H9 (cell line): ENCODE data around the gene IL1B. TPM values are rescaled to one million over a fixed set of nuclear protein-coding genes. Genes with fewer than 3 reads are reported as not detected.

Experiments used
- DNase-seq: peaks from one replicate; pipeline ENCODE4 v3.0.0-alpha.2; 2017
- H2AFZ ChIP-seq: one replicate; pipeline ENCODE4 v1.6.1; 2013; ENCODE audit warnings: mild to moderate bottlenecking, low read length, control low read depth, moderate library complexity
- H2AK5ac ChIP-seq: 2 replicates; pipeline ENCODE4 v1.6.1; 2013; ENCODE audit warnings: low read length, control low read depth, mixed read lengths; ENCODE audit not compliant: insufficient read length
- H2BK120ac ChIP-seq: one replicate; pipeline ENCODE4 v1.6.1; 2013; ENCODE audit warnings: low read depth, mild to moderate bottlenecking, low read length, control low read depth, inconsistent platforms; ENCODE audit not compliant: poor library complexity, severe bottlenecking
- H2BK12ac ChIP-seq: 2 replicates; pipeline ENCODE4 v1.6.1; 2013; ENCODE audit warnings: low read length, control low read depth, mixed read lengths, low read depth; ENCODE audit not compliant: insufficient read length
- H2BK15ac ChIP-seq: 2 replicates; pipeline ENCODE4 v1.6.1; 2013; ENCODE audit warnings: low read depth, low read length, control low read depth
- H2BK20ac ChIP-seq: one replicate; pipeline ENCODE4 v1.6.1; 2013; ENCODE audit warnings: low read depth, mild to moderate bottlenecking, low read length, control low read depth, inconsistent platforms; ENCODE audit not compliant: poor library complexity, severe bottlenecking
- H2BK5ac ChIP-seq: 2 replicates; pipeline ENCODE4 v1.6.1; 2013; ENCODE audit warnings: low read length, control low read depth, mixed read lengths; ENCODE audit not compliant: insufficient read length
- H3K14ac ChIP-seq: 2 replicates; pipeline ENCODE4 v1.6.1; 2013; ENCODE audit warnings: low read length, control low read depth; ENCODE audit not compliant: insufficient read depth
- H3K18ac ChIP-seq: 2 replicates; pipeline ENCODE4 v1.6.1; 2013; ENCODE audit warnings: low read depth, mild to moderate bottlenecking, mixed read lengths, low read length, control low read depth; ENCODE audit not compliant: insufficient read length
- H3K23ac ChIP-seq: 2 replicates; pipeline ENCODE4 v1.6.1; 2013; ENCODE audit warnings: low read length, control low read depth, mixed read lengths, low read depth; ENCODE audit not compliant: insufficient read length
- H3K23me2 ChIP-seq: 2 replicates; pipeline ENCODE4 v1.6.1; 2013; ENCODE audit warnings: low read depth, mild to moderate bottlenecking, mixed read lengths, low read length, control low read depth; ENCODE audit not compliant: insufficient read length, poor library complexity, severe bottlenecking
- H3K27ac ChIP-seq: 2 replicates; pipeline ENCODE4 v1.5.1; 2013; ENCODE audit warnings: low read length, control low read depth, mixed read lengths, low read depth; ENCODE audit not compliant: insufficient read length
- H3K27me3 ChIP-seq: 2 replicates; pipeline ENCODE4 v1.6.1; 2013; ENCODE audit warnings: low read length, control low read depth, inconsistent platforms; ENCODE audit not compliant: insufficient read depth
- H3K4ac ChIP-seq: 2 replicates; pipeline ENCODE4 v1.6.1; 2013; ENCODE audit warnings: low read depth, mild to moderate bottlenecking, control low read depth, inconsistent platforms, low read length, moderate library complexity
- H3K4me1 ChIP-seq: 2 replicates; pipeline ENCODE4 v1.6.1; 2013; ENCODE audit warnings: low read length, control low read depth, inconsistent platforms; ENCODE audit not compliant: insufficient read depth
- H3K4me2 ChIP-seq: 2 replicates; pipeline ENCODE4 v1.6.1; 2013; ENCODE audit warnings: low read length, control low read depth, mixed read lengths; ENCODE audit not compliant: insufficient read length, insufficient read depth
- H3K56ac ChIP-seq: 2 replicates; pipeline ENCODE4 v1.6.1; 2013; ENCODE audit warnings: low read depth, mild to moderate bottlenecking, mixed read lengths, low read length, control low read depth; ENCODE audit not compliant: insufficient read length
- H3K79me1 ChIP-seq: 2 replicates; pipeline ENCODE4 v1.6.1; 2013; ENCODE audit warnings: low read depth, mild to moderate bottlenecking, moderate library complexity, low read length, control low read depth, inconsistent platforms; ENCODE audit not compliant: insufficient read depth, poor library complexity, severe bottlenecking
- H3K79me2 ChIP-seq: 2 replicates; pipeline ENCODE4 v1.6.1; 2013; ENCODE audit warnings: low read length, control low read depth, inconsistent platforms; ENCODE audit not compliant: insufficient read depth
- H3K9ac ChIP-seq: 2 replicates; pipeline ENCODE4 v1.6.1; 2013; ENCODE audit warnings: low read length, control low read depth, mixed read lengths; ENCODE audit not compliant: insufficient read length; ENCODE audit errors: extremely low read depth
- H3K9me3 ChIP-seq: one replicate; pipeline ENCODE4 v1.6.1; 2013; ENCODE audit warnings: low read depth, low read length, inconsistent platforms; ENCODE audit not compliant: control insufficient read depth
- H3T11ph ChIP-seq: one replicate; pipeline ENCODE4 v1.6.1; 2013; ENCODE audit warnings: mild to moderate bottlenecking, low read length, control low read depth, inconsistent platforms
- H4K20me1 ChIP-seq: one replicate; pipeline ENCODE4 v1.6.1; 2013; ENCODE audit not compliant: control insufficient read depth, insufficient read length, insufficient read depth
- H4K5ac ChIP-seq: 2 replicates; pipeline ENCODE4 v1.6.1; 2013; ENCODE audit warnings: low read depth, mild to moderate bottlenecking, mixed read lengths, low read length, control low read depth; ENCODE audit not compliant: insufficient read length
- H4K8ac ChIP-seq: replicated peaks from 2 replicates; pipeline ENCODE4 v1.6.1; 2013; ENCODE audit warnings: low read length, control low read depth, mixed read lengths, low read depth; ENCODE audit not compliant: insufficient read length
- H4K91ac ChIP-seq: 2 replicates; pipeline ENCODE4 v1.6.1; 2013; ENCODE audit warnings: low read depth, mild to moderate bottlenecking, moderate library complexity, mixed read lengths, low read length, control low read depth; ENCODE audit not compliant: insufficient read length
- H3K27ac Mint-ChIP-seq, 3 experiments: 2 replicates in 2 of 3; 3 replicates in 1 of 3; pipeline ENCODE4 v1.8.0; 2020 to 2021; ENCODE audit warnings: mixed read lengths in 3 of 3, mild to moderate bottlenecking in 1 of 3, moderate library complexity in 1 of 3
- H3K27me3 Mint-ChIP-seq: 2 replicates; pipeline ENCODE4 v1.8.0; 2021; ENCODE audit warnings: low read depth, mild to moderate bottlenecking, moderate library complexity, mixed read lengths
- H3K36me3 Mint-ChIP-seq, 3 experiments: 2 replicates in 2 of 3; 3 replicates in 1 of 3; pipeline ENCODE4 v1.8.0; 2020 to 2021; ENCODE audit warnings: low read depth in 3 of 3, mixed read lengths in 3 of 3; ENCODE audit not compliant: insufficient read depth in 1 of 3
- H3K4me1 Mint-ChIP-seq, 2 experiments: 2 replicates each; pipeline ENCODE4 v1.8.0; 2020; ENCODE audit warnings: mixed read lengths in 2 of 2
- H3K4me3 Mint-ChIP-seq, 2 experiments: 2 replicates in 1 of 2; 3 replicates in 1 of 2; pipeline ENCODE4 v1.8.0; 2020 to 2021; ENCODE audit warnings: mild to moderate bottlenecking in 2 of 2, mixed read lengths in 2 of 2, moderate library complexity in 1 of 2
- H3K9me3 Mint-ChIP-seq, 2 experiments: 2 replicates in 1 of 2; 3 replicates in 1 of 2; pipeline ENCODE4 v1.8.0; 2020; ENCODE audit warnings: mild to moderate bottlenecking in 2 of 2, mixed read lengths in 2 of 2, moderate library complexity in 1 of 2
- CTCF ChIP-seq: fragments of 200-600 bp; sonication (generic); conservative IDR thresholded peaks from 3 replicates; pipeline ENCODE4 v1.8.0; 2021; ENCODE audit warnings: antibody characterized with exemption, mild to moderate bottlenecking
- WGBS: extraction: QIAGEN DNeasy Blood & Tissue Kit; methylation state at CpG from one replicate; pipeline ENCODE4 v1.1.7; 2013; ENCODE audit warnings: missing lambda C conversion rate, low lambda C conversion rate, mixed read lengths; ENCODE audit not compliant: insufficient read length; ENCODE audit errors: extremely low coverage; 5-methylcytosine and 5-hydroxymethylcytosine counted together
- total RNA-seq: library from RNA; stranded (reverse); gene quantifications from 2 replicates; pipeline ENCODE4 v1.2.1, GENCODE V29; 2021

The IL1B gene
- total RNA-seq, 1 experiment from 2014 or later = not detected

- Mint-ChIP-seq H3K9me3 (peaks cover 6 to 13% of the 10 kb centered on the region in 2 experiments; a peak in 3 of 5 replicates), H3K36me3 (peaks cover 0 to 6% (median 0%) of the 10 kb centered on the region in 3 experiments; a peak in 1 of 7 replicates), H3K27ac (no peak overlapping the region), H3K4me1 (peaks cover 6 to 21% of the 10 kb centered on the region in 2 experiments; a peak in 3 of 4 replicates), H3K27me3 (no peaks in the 10 kb centered on the region), H3K4me3 (no peak overlapping the region)
- no peak overlapping the region for H3T11ph ChIP-seq
- no peak overlapping the region for H2BK5ac ChIP-seq
- H3K9me3 ChIP-seq = no peaks in the 10 kb centered on the region
- H2BK15ac ChIP-seq = no peak overlapping the region
- no peak overlapping the region for H4K8ac ChIP-seq
- no peaks in the 10 kb centered on the region for H3K23me2 ChIP-seq
- H3K18ac ChIP-seq = no peak overlapping the region
- H3K79me1 ChIP-seq = no peaks in the 10 kb centered on the region
- H3K79me2 ChIP-seq = no peaks in the 10 kb centered on the region
- WGBS = no CpG with 5 or more reads among the region's 4 CpGs
- TF ChIP-seq CTCF = no peak
- no peak overlapping the region for H3K14ac ChIP-seq
- no peak overlapping the region for H3K56ac ChIP-seq
- no peak overlapping the region for H4K91ac ChIP-seq
- H2AK5ac ChIP-seq = no peak overlapping the region
- no peak overlapping the region for H2BK20ac ChIP-seq
- H2BK12ac ChIP-seq = no peak overlapping the region
- H3K23ac ChIP-seq = no peak overlapping the region
- DNase-seq = no peak
- H3K4me1 ChIP-seq = no peaks in the 10 kb centered on the region
- no peak overlapping the region for H2AFZ ChIP-seq
- H3K4ac ChIP-seq = no peak overlapping the region
- H4K20me1 ChIP-seq = no peaks in the 10 kb centered on the region
- no peak overlapping the region for H4K5ac ChIP-seq
- H3K4me2 ChIP-seq = no peak overlapping the region
- H3K27me3 ChIP-seq = no peaks in the 10 kb centered on the region
- H3K27ac ChIP-seq = no peak overlapping the region
- H2BK120ac ChIP-seq = no peak overlapping the region
- no peak overlapping the region for H3K9ac ChIP-seq
These were observed 35.5 kb downstream of the IL1B start for GRCh38 chr2:112800881-112801583.
